GM12878 (cell line): ENCODE results near the gene ALDH1A3. TPM values are rescaled to one million over a fixed set of nuclear protein-coding genes. Genes with fewer than 3 reads are reported as not detected.
A peak's percentile ranks its signal among the peaks of the same experiment; 100 is the strongest.

Experiments used
- ATAC-seq: fragments of 200-7000 bp; cut with Tn5 transposase; 3 replicates; pipeline ENCODE4 v1.9.1; 2020; ENCODE audit warnings: mild to moderate bottlenecking, moderate library complexity
- BruUV-seq: library from RNA; stranded (reverse); fragments of 400-500 nt; replicated peaks from 2 replicates; lab custom pipeline; 2021; lab: Mats Ljungman, UMichigan
- CTCF ChIA-PET: fragments of 300-600 bp; sonication (Branson Sonifier 250); formaldehyde crosslinking; extraction: SDS; loops from one replicate; lab custom pipeline; 2021; ENCODE audit warnings: inconsistent platforms; lab: Yijun Ruan, JAX
- POLR2A ChIA-PET: fragments of 350-600 bp; formaldehyde crosslinking; extraction: SDS; loops from one replicate; lab custom pipeline; 2021; ENCODE audit warnings: inconsistent platforms; lab: Charles Lee
- RAD21 ChIA-PET: fragments of 300-600 bp; sonication (Branson Sonifier 250); formaldehyde crosslinking; loops from one replicate; lab custom pipeline; 2023; ENCODE audit warnings: antibody characterized with exemption; ENCODE audit not compliant: unreplicated experiment; lab: Charles Lee
- SMC1A ChIA-PET: fragments of 300-600 bp; sonication (Branson Sonifier 250); formaldehyde crosslinking; loops from one replicate; lab custom pipeline; 2023; ENCODE audit not compliant: unreplicated experiment, uncharacterized antibody; lab: Charles Lee
- DNase-seq: peaks from one replicate; pipeline ENCODE4 v3.0.0-alpha.2; 2011; ENCODE audit warnings: low read depth, low spot score
- FAIRE-seq: peaks from 3 replicates; lab custom pipeline; 2011; peaks lifted over from hg19 to GRCh38; lab: Jason Lieb, UNC
- H2AFZ ChIP-seq: 2 replicates; pipeline ENCODE4 v1.6.0; 2011; ENCODE audit warnings: low read depth, low read length, control low read depth; ENCODE audit not compliant: control insufficient read depth
- H3K27ac ChIP-seq: 2 replicates; pipeline ENCODE4 v1.5.1; 2011; ENCODE audit warnings: control low read depth; ENCODE audit not compliant: control insufficient read depth, insufficient read depth
- H3K27me3 ChIP-seq, 2 experiments: replicated peaks in 1 of 2; 2 replicates each; pipeline versions ENCODE4 v1.6.0 to v1.6.1; 2011; ENCODE audit warnings: low read length in 1 of 2; ENCODE audit not compliant: control insufficient read depth in 2 of 2, insufficient read depth in 2 of 2
- H3K36me3 ChIP-seq, 2 experiments: 2 replicates each; pipeline ENCODE4 v1.5.1; 2011; ENCODE audit warnings: low read length in 1 of 2; ENCODE audit not compliant: control insufficient read depth in 2 of 2, insufficient read depth in 2 of 2
- H3K4me1 ChIP-seq: 2 replicates; pipeline ENCODE4 v1.6.1; 2011; ENCODE audit warnings: mild to moderate bottlenecking, low read length, moderate library complexity, mixed read lengths; ENCODE audit not compliant: control insufficient read depth, insufficient read depth
- H3K4me2 ChIP-seq: 2 replicates; pipeline ENCODE4 v1.6.0; 2011; ENCODE audit warnings: control low read depth; ENCODE audit not compliant: control insufficient read depth, insufficient read depth
- H3K4me3 ChIP-seq: fragments of 200-600 bp; sonication (generic); 2 replicates; pipeline ENCODE4 v1.5.1; 2016
- H3K79me2 ChIP-seq: 2 replicates; pipeline ENCODE4 v1.6.0; 2011; ENCODE audit warnings: low read length; ENCODE audit not compliant: control insufficient read depth, insufficient read depth
- H3K9ac ChIP-seq: 2 replicates; pipeline ENCODE4 v1.8.0; 2011; ENCODE audit warnings: low read length, control low read depth, mixed read lengths; ENCODE audit not compliant: control insufficient read depth, insufficient read depth
- H3K9me3 ChIP-seq: replicated peaks from 3 replicates; pipeline ENCODE4 v1.5.1; 2011; ENCODE audit warnings: mild to moderate bottlenecking, low read length; ENCODE audit not compliant: control insufficient read depth, insufficient read depth
- H4K20me1 ChIP-seq: 2 replicates; pipeline ENCODE4 v1.6.0; 2011; ENCODE audit not compliant: control insufficient read depth, insufficient read depth
- CEBPB ChIP-seq, 2 experiments: fragments of 150-350 bp in 1 of 2; IDR thresholded peaks; 2 replicates each; pipeline ENCODE4 v1.6.1; 2012 to 2014; ENCODE audit warnings: low read depth in 2 of 2, low read length in 2 of 2, borderline replicate concordance in 1 of 2, inconsistent platforms in 1 of 2
- CREB1 ChIP-seq: IDR thresholded peaks from 2 replicates; pipeline ENCODE4 v1.6.1; 2012; ENCODE audit warnings: low read depth, mild to moderate bottlenecking, inconsistent platforms
- CTCF ChIP-seq, 3 experiments: IDR thresholded peaks in 2 of 3; conservative IDR thresholded peaks in 1 of 3; 2 replicates each; pipeline ENCODE4 v1.5.1; 2011; ENCODE audit warnings: low read depth in 3 of 3, low read length in 3 of 3, mild to moderate bottlenecking in 3 of 3, control low read depth in 2 of 3, moderate library complexity in 2 of 3, inconsistent platforms in 1 of 3, mixed read lengths in 1 of 3; ENCODE audit not compliant: control insufficient read depth in 2 of 3, insufficient read depth in 1 of 3; ENCODE audit errors: extremely low read depth in 1 of 3
- E2F4 ChIP-seq: IDR thresholded peaks from 2 replicates; pipeline ENCODE4 v1.6.1; 2012; ENCODE audit warnings: low read depth, low read length, improper control_type of control experiment
- GATAD2B ChIP-seq: fragments of 450-650 bp; conservative IDR thresholded peaks from 2 replicates; pipeline ENCODE4 v1.6.1; 2017; ENCODE audit warnings: low read depth, mild to moderate bottlenecking, moderate library complexity
- HCFC1 ChIP-seq: fragments of 150-350 bp; IDR thresholded peaks from 2 replicates; pipeline ENCODE4 v1.6.1; 2014; ENCODE audit warnings: low read length
- MEF2B ChIP-seq: fragments of 450-650 bp; IDR thresholded peaks from 2 replicates; pipeline ENCODE4 v1.6.1; 2018; ENCODE audit warnings: mild to moderate bottlenecking, moderate library complexity; ENCODE audit not compliant: partially characterized antibody, poor library complexity, severe bottlenecking
- POLR2A ChIP-seq: IDR thresholded peaks from 2 replicates; pipeline ENCODE4 v1.6.1; 2011; ENCODE audit warnings: low read depth, mild to moderate bottlenecking, low read length
- RB1 ChIP-seq: fragments of 450-650 bp; formaldehyde crosslinking; IDR thresholded peaks from 2 replicates; pipeline ENCODE4 v1.6.1; 2017; ENCODE audit warnings: mild to moderate bottlenecking, borderline replicate concordance
- SIN3A ChIP-seq: IDR thresholded peaks from 2 replicates; pipeline ENCODE4 v1.6.1; 2012; ENCODE audit warnings: low read depth, low read length, improper control_type of control experiment
- TCF12 ChIP-seq: IDR thresholded peaks from 2 replicates; pipeline ENCODE4 v1.6.1; 2011; ENCODE audit warnings: low read depth, mild to moderate bottlenecking, low read length
- YY1 ChIP-seq: IDR thresholded peaks from 2 replicates; pipeline ENCODE4 v1.6.1; 2011; ENCODE audit warnings: low read depth, mild to moderate bottlenecking, low read length
- WGBS: methylation state at CpG from one replicate; pipeline ENCODE4 v1.1.6; 2016; ENCODE audit warnings: low lambda C conversion rate; ENCODE audit not compliant: insufficient replicate concordance, insufficient coverage; ENCODE audit errors: missing lambda C conversion rate; 5-methylcytosine and 5-hydroxymethylcytosine counted together
- in situ Hi-C: fragments of 300-500 bp; cut with MboI; formaldehyde crosslinking; loops from 9 replicates; pipeline ENCODE4 v1.14.3; 2018; ENCODE audit warnings: mixed read lengths
- intact Hi-C: fragments of 100-400 bp; cut with micrococcal nuclease; formaldehyde crosslinking; loops from one replicate; pipeline ENCODE4 v1.14.2; 2022; ENCODE audit not compliant: unreplicated experiment
- polyA plus RNA-seq, 11 experiments: library from polyadenylated mRNA; depleted of rRNA in 4 of 11; unstranded in 6 of 11; stranded (reverse) in 5 of 11; fragments of >200 nt; fragmentation: Nextera tagmentation in 4 of 11; fragmentation: Illumina TruSeq in 1 of 11; extraction: Ambion mirVana in 4 of 11; extraction: Trizol in 1 of 11; gene quantifications; 1 replicate in 1 of 11; 2 replicates in 10 of 11; pipeline versions ENCODE4 v1.2.1 to v1.2.3, GENCODE V29; 2011 to 2016; ENCODE audit warnings: inconsistent platforms in 2 of 11, missing spikeins in 2 of 11, low read depth in 1 of 11
- total RNA-seq, 4 experiments: library from RNA; depleted of rRNA in 3 of 4; stranded (reverse); fragments of >200 nt in 3 of 4; fragmentation: Illumina TruSeq in 1 of 4; extraction: Trizol in 1 of 4; gene quantifications; 2 replicates each; pipeline versions ENCODE4 v1.2.1 to v1.2.3, GENCODE V29; 2013 to 2021
- TF ChIP-seq, protein P1 (sequence below): IDR thresholded peaks from 2 replicates; pipeline ENCODE4 v1.6.1; 2012; ENCODE audit warnings: low read length, inconsistent platforms
- TF ChIP-seq, protein P2 (sequence below): IDR thresholded peaks from 2 replicates; pipeline ENCODE4 v1.6.1; 2012; ENCODE audit warnings: low read depth, low read length, improper control_type of control experiment

The ALDH1A3 gene
- total and polyA plus RNA-seq, 10 of the 15 experiments (the other 5 are each of a cell fraction or from before 2014, with no cell fraction given) = 0.06 to 0.69 (median 0.18) TPM

DNA sequence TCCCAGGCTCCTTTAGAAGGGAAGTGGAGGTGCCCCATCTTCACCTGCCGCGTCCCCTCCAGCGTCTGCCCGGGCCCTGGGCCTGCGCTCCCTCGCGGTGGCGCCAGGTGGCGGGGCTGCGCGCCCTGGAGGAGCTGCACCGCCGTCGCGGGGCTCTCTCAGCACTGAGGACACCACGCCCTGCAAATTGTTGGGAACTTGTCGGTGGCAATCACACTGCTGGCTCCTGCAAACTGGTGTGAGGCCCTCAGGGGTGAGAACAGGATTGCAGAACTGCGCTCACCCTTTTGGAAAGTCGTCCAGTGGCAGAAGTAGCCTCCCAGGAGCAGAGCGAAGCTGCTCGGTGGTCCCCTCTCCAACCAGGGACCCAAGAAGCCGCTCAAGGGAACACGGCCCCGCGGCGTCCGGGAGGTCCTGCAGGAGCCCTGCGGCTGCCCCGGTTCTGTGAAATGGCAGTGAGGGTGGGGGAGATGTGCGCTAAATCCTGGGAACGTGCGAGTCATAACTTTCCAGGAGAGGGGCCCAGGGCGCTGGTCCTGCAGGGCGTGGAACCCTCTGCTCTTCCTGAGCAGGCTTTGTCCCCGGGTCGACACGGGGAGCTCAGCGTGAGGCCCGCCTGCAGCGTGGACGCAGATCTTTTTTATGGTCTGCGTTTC is 38.5 kb downstream of the ALDH1A3 start:
- H3K36me3 ChIP-seq = no peaks in the 10 kb centered on the region
- no TSS peak for BruUV-seq
- no peaks in the 10 kb centered on the region; the same call in 2 of the 3 replicates for H3K9me3 ChIP-seq
- ChIA-PET SMC1A (interaction anchor here (0.7 to 11.6 kb wide), 30 partner anchors 11 to 339 kb away, joined by 3 to 316 read pairs (median 4); no protein-coding TSS in a partner anchor), CTCF (interaction anchor here (0.9 to 11.5 kb wide), 33 partner anchors 11 to 371 kb away, joined by 3 to 567 read pairs (median 6); no protein-coding TSS in a partner anchor), POLR2A (interaction anchor here (0.9 to 7.9 kb wide), 8 partner anchors 9 to 90 kb away, joined by 3 to 97 read pairs (median 6); no protein-coding TSS in a partner anchor), RAD21 (interaction anchor here (0.6 to 11.1 kb wide), 17 partner anchors 11 to 340 kb away, joined by 3 to 287 read pairs (median 4); partner anchors contain the start of genes ASB7 and LINS1)
- peaks cover 21% of the 10 kb centered on the region for H3K4me1 ChIP-seq
- in situ Hi-C loops = loop anchor here (5.0 kb wide), 1 partner anchor 89 kb away; no protein-coding TSS in a partner anchor
- no peaks in the 10 kb centered on the region for H3K27me3 ChIP-seq
- H3K4me3 ChIP-seq = peak overlapping the region; percentile 89
- peak overlapping the region; percentile 94 for H3K4me2 ChIP-seq
- FAIRE-seq = no peak
- peaks cover 44% of the 10 kb centered on the region for H3K79me2 ChIP-seq
- peak overlapping the region; percentile 92 for H3K9ac ChIP-seq
- ATAC-seq = peak; percentile 83
- 1% methylated on average over 27 of the region's 42 CpGs for WGBS
- peak overlapping the region; percentile 85 for H2AFZ ChIP-seq
- intact Hi-C loops = loop anchor here (1.0 to 5.0 kb wide), 3 partner anchors 89 to 339 kb away; no protein-coding TSS in a partner anchor
- no peak for DNase-seq
- no peaks in the 10 kb centered on the region for H4K20me1 ChIP-seq
- peak overlapping the region; percentile 83 for H3K27ac ChIP-seq
- TF ChIP-seq, protein P1, sequence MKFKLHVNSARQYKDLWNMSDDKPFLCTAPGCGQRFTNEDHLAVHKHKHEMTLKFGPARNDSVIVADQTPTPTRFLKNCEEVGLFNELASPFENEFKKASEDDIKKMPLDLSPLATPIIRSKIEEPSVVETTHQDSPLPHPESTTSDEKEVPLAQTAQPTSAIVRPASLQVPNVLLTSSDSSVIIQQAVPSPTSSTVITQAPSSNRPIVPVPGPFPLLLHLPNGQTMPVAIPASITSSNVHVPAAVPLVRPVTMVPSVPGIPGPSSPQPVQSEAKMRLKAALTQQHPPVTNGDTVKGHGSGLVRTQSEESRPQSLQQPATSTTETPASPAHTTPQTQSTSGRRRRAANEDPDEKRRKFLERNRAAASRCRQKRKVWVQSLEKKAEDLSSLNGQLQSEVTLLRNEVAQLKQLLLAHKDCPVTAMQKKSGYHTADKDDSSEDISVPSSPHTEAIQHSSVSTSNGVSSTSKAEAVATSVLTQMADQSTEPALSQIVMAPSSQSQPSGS = no peak
- peak; percentile 38; the same call in 1 of the 2 replicates for TF ChIP-seq SIN3A
- TF ChIP-seq POLR2A = peak; percentile 46; the same call in 1 of the 2 replicates
- no peak for TF ChIP-seq CEBPB (IDR thresholded peaks at IDR 0.05; ENCODE audit: borderline replicate concordance in 1 of 2, low read depth in 2 of 2, low read length in 2 of 2)
- TF ChIP-seq, protein P2, sequence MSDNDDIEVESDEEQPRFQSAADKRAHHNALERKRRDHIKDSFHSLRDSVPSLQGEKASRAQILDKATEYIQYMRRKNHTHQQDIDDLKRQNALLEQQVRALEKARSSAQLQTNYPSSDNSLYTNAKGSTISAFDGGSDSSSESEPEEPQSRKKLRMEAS = no peak
- peak; percentile 83; the same call in 1 of the 2 replicates for TF ChIP-seq YY1
- peak; percentile 28 for TF ChIP-seq MEF2B
- 0 out of 2 replicates have a peak, but pooled peaks have one; percentile 33 for TF ChIP-seq TCF12
- 0 out of 2 replicates have a peak, but pooled peaks have one; percentile 29 for TF ChIP-seq RB1
- TF ChIP-seq HCFC1 = 0 out of 2 replicates have a peak, but pooled peaks have one; percentile 9
- TF ChIP-seq GATAD2B = 0 out of 2 replicates have a peak, but pooled peaks have one; percentile 14
- TF ChIP-seq E2F4 = no peak
- peak; percentile 93 to 98 (median 96) for TF ChIP-seq CTCF (IDR thresholded peaks at IDR 0.05 in 2 of 3, conservative IDR thresholded peaks at IDR 0.05 in 1 of 3; ENCODE audit: control insufficient read depth in 2 of 3, extremely low read depth in 1 of 3, insufficient read depth in 1 of 3, low read depth in 3 of 3, low read length in 3 of 3)
- 0 out of 2 replicates have a peak, but pooled peaks have one; percentile 20 for TF ChIP-seq CREB1
